ENCODE data around the gene CXCL13. TPM values are rescaled to one million over a fixed set of nuclear protein-coding genes. Genes with fewer than 3 reads are reported as not detected.

The CXCL13 gene
- total RNA-seq, 1 donor from 2014 or later: not detected

GRCh38 chr4:77625485-77625884 is 19.9 kb downstream of the CXCL13 start:
- H3K27ac Mint-ChIP-seq (ENCODE audit: unreplicated experiment): no peak overlapping the region
- no peak for DNase-seq
- H3K36me3 Mint-ChIP-seq (ENCODE audit: unreplicated experiment): no peaks in the 10 kb centered on the region
- no peaks in the 10 kb centered on the region for H3K9me3 Mint-ChIP-seq (ENCODE audit: unreplicated experiment)
- H3K4me1 Mint-ChIP-seq (ENCODE audit: low read depth, unreplicated experiment): no peaks in the 10 kb centered on the region
- TF ChIP-seq CTCF (IDR thresholded peaks at IDR 0.05; ENCODE audit: partially characterized antibody, unreplicated experiment): no peak
- no peak overlapping the region for H3K4me3 Mint-ChIP-seq (ENCODE audit: unreplicated experiment)
- H3K27me3 Mint-ChIP-seq (ENCODE audit: unreplicated experiment): no peaks in the 10 kb centered on the region

DNA sequence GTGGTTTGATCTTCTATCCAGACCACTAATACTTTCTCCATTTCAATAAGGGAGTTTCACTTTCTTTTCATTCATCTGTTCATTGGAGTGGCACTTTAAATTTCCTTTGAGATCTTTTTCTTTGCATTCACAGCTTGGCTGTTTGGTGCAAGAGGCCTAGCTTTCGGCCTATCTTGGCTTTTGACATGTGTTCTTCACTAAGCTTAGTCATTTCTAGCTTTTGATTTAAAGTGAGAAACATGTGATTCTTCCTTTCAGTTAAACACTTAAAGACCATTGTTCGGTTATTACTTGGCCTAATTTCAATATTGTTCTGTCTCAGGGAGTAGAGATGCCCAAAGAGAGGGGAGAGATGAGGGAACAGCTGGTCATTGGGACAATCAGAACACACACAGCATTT is 24.3 kb downstream of the CXCL13 start:
- Mint-ChIP-seq H3K4me3 (ENCODE audit: unreplicated experiment) (no peak overlapping the region), H3K4me1 (ENCODE audit: low read depth, unreplicated experiment) (no peaks in the 10 kb centered on the region), H3K36me3 (ENCODE audit: unreplicated experiment) (no peaks in the 10 kb centered on the region), H3K27ac (ENCODE audit: unreplicated experiment) (no peak overlapping the region), H3K9me3 (ENCODE audit: unreplicated experiment) (no peaks in the 10 kb centered on the region), H3K27me3 (ENCODE audit: unreplicated experiment) (peaks cover 2% of the 10 kb centered on the region)
- DNase-seq: no peak
- no peak for TF ChIP-seq CTCF (IDR thresholded peaks at IDR 0.05; ENCODE audit: partially characterized antibody, unreplicated experiment)

DNA sequence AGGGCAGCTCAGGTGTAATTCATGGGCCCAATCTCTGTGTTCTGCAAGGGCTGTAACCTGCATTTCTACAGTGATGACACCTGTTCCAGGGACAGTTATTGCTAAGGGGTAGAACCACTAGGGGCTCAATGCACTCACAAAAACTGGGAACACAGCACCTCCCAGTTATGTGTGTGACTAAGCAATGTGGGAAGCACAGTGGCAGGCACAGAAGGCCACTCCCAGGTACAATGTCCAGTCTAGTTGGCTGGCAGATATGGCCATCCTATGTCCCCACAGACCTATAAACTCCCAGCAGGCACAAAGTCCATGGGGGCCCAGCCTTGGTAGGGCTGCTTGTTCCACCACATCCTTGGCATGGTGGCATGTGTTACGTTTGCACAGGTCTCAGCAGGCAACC is 25.7 kb downstream of the CXCL13 start:
- Mint-ChIP-seq H3K27ac (ENCODE audit: unreplicated experiment) (no peak overlapping the region), H3K4me1 (ENCODE audit: low read depth, unreplicated experiment) (no peaks in the 10 kb centered on the region), H3K27me3 (ENCODE audit: unreplicated experiment) (peaks cover 2% of the 10 kb centered on the region), H3K9me3 (ENCODE audit: unreplicated experiment) (no peaks in the 10 kb centered on the region), H3K36me3 (ENCODE audit: unreplicated experiment) (no peaks in the 10 kb centered on the region), H3K4me3 (ENCODE audit: unreplicated experiment) (no peak overlapping the region)
- TF ChIP-seq CTCF (IDR thresholded peaks at IDR 0.05; ENCODE audit: partially characterized antibody, unreplicated experiment): no peak
- DNase-seq: no peak

DNA sequence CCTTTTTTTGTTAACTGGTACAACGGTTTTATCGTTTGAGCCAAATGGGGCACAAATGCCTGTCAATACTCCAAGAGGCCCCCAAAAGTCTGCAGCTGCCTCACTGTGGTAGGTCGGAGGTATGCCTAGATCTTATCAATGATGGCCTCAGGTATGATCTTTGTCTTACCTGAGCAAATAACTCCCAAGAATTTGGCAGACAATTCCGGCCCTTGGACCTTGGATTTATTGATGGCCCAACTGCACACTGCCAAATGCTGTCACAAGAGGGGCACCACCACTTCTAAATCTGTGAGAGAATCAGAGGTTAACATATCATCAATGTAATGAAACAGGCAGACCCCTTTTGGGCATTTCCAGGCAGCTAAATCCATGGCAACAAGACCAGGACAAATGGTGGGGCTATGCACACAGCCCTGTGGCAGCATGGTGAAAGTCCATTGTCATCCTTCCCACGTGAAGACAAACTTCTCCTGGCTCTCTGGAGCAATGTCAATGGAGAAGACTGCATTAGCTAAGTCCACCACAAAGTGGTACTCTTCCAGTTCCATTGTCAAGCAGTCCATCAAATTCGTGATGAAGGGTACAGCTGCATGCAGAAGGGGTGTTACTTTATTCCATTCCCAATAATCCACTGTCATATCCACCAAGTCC is 28.6 kb downstream of the CXCL13 start:
- Mint-ChIP-seq H3K4me1 (ENCODE audit: low read depth, unreplicated experiment) (no peaks in the 10 kb centered on the region), H3K27me3 (ENCODE audit: unreplicated experiment) (peaks cover 2% of the 10 kb centered on the region), H3K27ac (ENCODE audit: unreplicated experiment) (no peak overlapping the region), H3K36me3 (ENCODE audit: unreplicated experiment) (no peaks in the 10 kb centered on the region), H3K4me3 (ENCODE audit: unreplicated experiment) (no peak overlapping the region), H3K9me3 (ENCODE audit: unreplicated experiment) (no peaks in the 10 kb centered on the region)
- DNase-seq: no peak
- no peak for TF ChIP-seq CTCF (IDR thresholded peaks at IDR 0.05; ENCODE audit: partially characterized antibody, unreplicated experiment)

GRCh38 chr4:77635246-77635645 is 29.6 kb downstream of the CXCL13 start:
- Mint-ChIP-seq H3K4me3 (ENCODE audit: unreplicated experiment) (no peak overlapping the region), H3K27ac (ENCODE audit: unreplicated experiment) (no peak overlapping the region), H3K27me3 (ENCODE audit: unreplicated experiment) (peaks cover 2% of the 10 kb centered on the region), H3K36me3 (ENCODE audit: unreplicated experiment) (no peaks in the 10 kb centered on the region), H3K9me3 (ENCODE audit: unreplicated experiment) (no peaks in the 10 kb centered on the region), H3K4me1 (ENCODE audit: low read depth, unreplicated experiment) (no peaks in the 10 kb centered on the region)
- DNase-seq: no peak
- TF ChIP-seq CTCF (IDR thresholded peaks at IDR 0.05; ENCODE audit: partially characterized antibody, unreplicated experiment): no peak
